PC-3 (cell line): Measurements from ENCODE around the gene ATG9A. TPM values are rescaled to one million over a fixed set of nuclear protein-coding genes. Genes with fewer than 3 reads are reported as not detected.

Source experiments
- ATAC-seq: fragments of 200-7000 bp; cut with Tn5 transposase; 2 replicates; pipeline ENCODE4 v1.9.1; 2020; ENCODE audit warnings: mild to moderate bottlenecking, moderate library complexity
- BruUV-seq: library from RNA; stranded (reverse); fragments of 400-500 nt; replicated peaks from 2 replicates; lab custom pipeline; 2021; lab: Mats Ljungman, UMichigan
- CTCF ChIA-PET: fragments of 300-600 bp; sonication (Branson Sonifier 250); formaldehyde crosslinking; loops from one replicate; lab custom pipeline; 2022; ENCODE audit warnings: antibody characterized with exemption; lab: Charles Lee
- POLR2A ChIA-PET: fragments of 300-600 bp; sonication (Branson Sonifier 250); formaldehyde crosslinking; loops from one replicate; lab custom pipeline; 2022; ENCODE audit warnings: antibody characterized with exemption; ENCODE audit not compliant: unreplicated experiment; lab: Charles Lee
- DNase-seq: peaks from one replicate; pipeline ENCODE4 v3.0.0-alpha.2; 2015
- H2AFZ ChIP-seq: fragments of 300-600 bp; sonication (generic); 2 replicates; pipeline ENCODE4 v1.6.0; 2016; ENCODE audit warnings: antibody characterized with exemption, low read length
- H3F3A ChIP-seq: fragments of 300-600 bp; sonication (generic); one replicate; pipeline ENCODE4 v1.6.0; 2017; ENCODE audit warnings: antibody characterized with exemption, low read length, control low read depth, mild to moderate bottlenecking; ENCODE audit not compliant: unreplicated experiment
- H3K27ac ChIP-seq: fragments of 300-600 bp; sonication (generic); 2 replicates; pipeline ENCODE4 v1.5.1; 2016; ENCODE audit warnings: mild to moderate bottlenecking, low read length
- H3K27me3 ChIP-seq: fragments of 300-600 bp; sonication (generic); 2 replicates; pipeline ENCODE4 v1.6.1; 2016; ENCODE audit warnings: low read length, mixed read lengths
- H3K36me3 ChIP-seq: fragments of 300-600 bp; sonication (generic); 2 replicates; pipeline ENCODE4 v1.6.1; 2016; ENCODE audit warnings: low read depth, mixed run types, low read length, mixed read lengths
- H3K4me1 ChIP-seq: fragments of 300-600 bp; sonication (generic); 2 replicates; pipeline ENCODE4 v1.5.1; 2016; ENCODE audit warnings: low read length; ENCODE audit not compliant: insufficient read depth
- H3K4me2 ChIP-seq: fragments of 300-600 bp; sonication (generic); 2 replicates; pipeline ENCODE4 v1.6.0; 2016; ENCODE audit warnings: low read length
- H3K4me3 ChIP-seq: fragments of 300-600 bp; sonication (generic); 2 replicates; pipeline ENCODE4 v1.5.1; 2016; ENCODE audit warnings: mild to moderate bottlenecking, low read length, mixed read lengths
- H3K79me2 ChIP-seq: fragments of 300-600 bp; sonication (generic); 2 replicates; pipeline ENCODE4 v1.6.1; 2017; ENCODE audit warnings: low read length, mixed read lengths
- H3K9ac ChIP-seq: fragments of 300-600 bp; sonication (generic); 2 replicates; pipeline ENCODE4 v1.6.0; 2016; ENCODE audit warnings: mild to moderate bottlenecking, low read length
- H3K9me2 ChIP-seq: fragments of 300-600 bp; sonication (generic); replicated peaks from 2 replicates; pipeline ENCODE4 v1.6.1; 2016; ENCODE audit warnings: mixed run types, low read length, mixed read lengths
- H3K9me3 ChIP-seq: fragments of 300-600 bp; sonication (generic); 2 replicates; pipeline ENCODE4 v1.6.1; 2016; ENCODE audit warnings: low read length, mixed read lengths
- H4K20me1 ChIP-seq: fragments of 300-600 bp; sonication (generic); 2 replicates; pipeline ENCODE4 v1.6.1; 2016; ENCODE audit warnings: low read length, mixed read lengths
- EZH2 ChIP-seq: fragments of 300-600 bp; sonication (generic); IDR thresholded peaks from one replicate; pipeline ENCODE4 v1.6.1; 2017; ENCODE audit warnings: antibody characterized with exemption, mild to moderate bottlenecking, low read length; ENCODE audit not compliant: unreplicated experiment
- EZH2phosphoT487 ChIP-seq: fragments of 300-600 bp; sonication (generic); IDR thresholded peaks from 2 replicates; pipeline ENCODE4 v1.6.1; 2018; ENCODE audit warnings: mild to moderate bottlenecking, antibody characterized with exemption, low read length, borderline replicate concordance
- intact Hi-C: fragments of 100-400 bp; cut with micrococcal nuclease; formaldehyde crosslinking; loops from 2 replicates; pipeline ENCODE4 v1.9.0; 2023
- total RNA-seq: library from RNA; depleted of rRNA; stranded (reverse); fragments of >200 nt; gene quantifications from 2 replicates; pipeline ENCODE4 v1.2.3, GENCODE V29; 2014
- TF ChIP-seq, protein P1 (sequence below): fragments of 300-600 bp; sonication (generic); conservative IDR thresholded peaks from 2 replicates; pipeline ENCODE4 v1.5.1; 2017; ENCODE audit warnings: antibody characterized with exemption, low read depth, mild to moderate bottlenecking, low read length

ATG9A gene
- total RNA-seq, 1 experiment from 2014 or later = 59.6 TPM

DNA sequence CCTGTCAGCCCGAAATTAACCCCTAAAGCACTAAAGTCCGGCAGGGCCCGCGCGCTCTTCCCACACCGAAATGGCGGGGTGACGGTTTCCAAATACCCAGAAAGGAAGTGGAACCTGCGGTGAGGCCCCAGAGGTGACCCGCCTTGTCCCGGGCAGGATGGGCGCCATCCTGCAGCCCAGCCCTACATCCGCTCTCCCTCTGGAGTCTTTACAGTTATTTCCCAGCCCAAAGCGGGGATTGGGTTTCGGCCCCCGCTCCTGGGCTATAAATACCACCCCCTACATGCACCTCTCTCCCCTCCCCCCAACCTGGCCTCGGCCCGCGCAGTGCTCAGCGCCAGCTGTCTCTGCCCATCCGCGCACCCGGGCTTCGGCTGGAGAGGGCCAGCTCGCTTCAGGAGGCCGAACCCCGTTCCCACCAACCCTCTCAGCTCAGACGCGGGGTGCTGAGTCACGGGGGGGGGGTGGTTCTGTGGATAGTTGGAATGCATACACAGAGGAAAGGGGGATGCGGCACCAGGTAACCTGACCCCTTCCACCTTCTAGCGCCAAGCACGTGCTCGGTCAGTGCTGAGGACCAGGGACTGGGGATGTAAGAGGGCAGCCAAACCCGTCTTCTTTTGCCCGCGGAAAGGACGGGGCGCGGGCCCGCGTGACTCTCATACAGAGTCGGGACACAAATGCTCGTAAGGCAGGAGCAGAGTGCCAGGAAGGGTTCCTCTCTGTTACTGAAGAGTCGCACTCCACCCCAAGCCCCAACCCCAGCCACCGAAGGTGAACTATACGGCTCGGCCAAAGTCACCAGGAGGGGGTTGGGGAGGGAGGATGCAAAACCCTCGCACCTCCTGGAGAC lies 23.7 kb upstream of the ATG9A start, which contains the start of gene TUBA4B:
TSS of gene TUBA4B (plus strand) at position 344 of the 853 bp plus-strand sequence. CDS start at position 509, 165 bp downstream.
- H3K79me2 ChIP-seq = peaks cover 31% of the 10 kb centered on the region
- H4K20me1 ChIP-seq = no peaks in the 10 kb centered on the region
- H3K9ac ChIP-seq = peak within 1 kb of the TSS; percentile 62
- H2AFZ ChIP-seq = peak within 1 kb of the TSS; percentile 79
- intact Hi-C loops = loop anchor here (1.0 kb wide), 1 partner anchor 134 kb away; the partner anchor contains the start of gene DNPEP
- ATAC-seq (peak; percentile 10), DNase-seq (peak; percentile 42)
- TF ChIP-seq EZH2 (no peak), EZH2phosphoT487 (no peak)
- TF ChIP-seq, protein P1, sequence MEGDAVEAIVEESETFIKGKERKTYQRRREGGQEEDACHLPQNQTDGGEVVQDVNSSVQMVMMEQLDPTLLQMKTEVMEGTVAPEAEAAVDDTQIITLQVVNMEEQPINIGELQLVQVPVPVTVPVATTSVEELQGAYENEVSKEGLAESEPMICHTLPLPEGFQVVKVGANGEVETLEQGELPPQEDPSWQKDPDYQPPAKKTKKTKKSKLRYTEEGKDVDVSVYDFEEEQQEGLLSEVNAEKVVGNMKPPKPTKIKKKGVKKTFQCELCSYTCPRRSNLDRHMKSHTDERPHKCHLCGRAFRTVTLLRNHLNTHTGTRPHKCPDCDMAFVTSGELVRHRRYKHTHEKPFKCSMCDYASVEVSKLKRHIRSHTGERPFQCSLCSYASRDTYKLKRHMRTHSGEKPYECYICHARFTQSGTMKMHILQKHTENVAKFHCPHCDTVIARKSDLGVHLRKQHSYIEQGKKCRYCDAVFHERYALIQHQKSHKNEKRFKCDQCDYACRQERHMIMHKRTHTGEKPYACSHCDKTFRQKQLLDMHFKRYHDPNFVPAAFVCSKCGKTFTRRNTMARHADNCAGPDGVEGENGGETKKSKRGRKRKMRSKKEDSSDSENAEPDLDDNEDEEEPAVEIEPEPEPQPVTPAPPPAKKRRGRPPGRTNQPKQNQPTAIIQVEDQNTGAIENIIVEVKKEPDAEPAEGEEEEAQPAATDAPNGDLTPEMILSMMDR = no peak
- H3K27me3 ChIP-seq = no peaks in the 10 kb centered on the region
- H3K4me2 ChIP-seq = peak within 1 kb of the TSS; percentile 90
- no peaks in the 10 kb centered on the region for H3K9me2 ChIP-seq
- H3K27ac ChIP-seq = peak within 1 kb of the TSS; percentile 33
- CTCF ChIA-PET = no interaction called here
- H3K4me1 ChIP-seq = peaks cover 47% of the 10 kb centered on the region
- peaks cover 5% of the 10 kb centered on the region for H3F3A ChIP-seq
- H3K9me3 ChIP-seq = no peaks in the 10 kb centered on the region
- BruUV-seq = TSS peak; percentile 64
- H3K4me3 ChIP-seq = peak within 1 kb of the TSS; percentile 74
- H3K36me3 ChIP-seq = peaks cover 9% of the 10 kb centered on the region
- POLR2A ChIA-PET = interaction anchor here (0.5 to 0.6 kb wide), 4 partner anchors 21 to 647 kb away, joined by 3 to 23 read pairs (median 8); no protein-coding TSS in a partner anchor

DNA sequence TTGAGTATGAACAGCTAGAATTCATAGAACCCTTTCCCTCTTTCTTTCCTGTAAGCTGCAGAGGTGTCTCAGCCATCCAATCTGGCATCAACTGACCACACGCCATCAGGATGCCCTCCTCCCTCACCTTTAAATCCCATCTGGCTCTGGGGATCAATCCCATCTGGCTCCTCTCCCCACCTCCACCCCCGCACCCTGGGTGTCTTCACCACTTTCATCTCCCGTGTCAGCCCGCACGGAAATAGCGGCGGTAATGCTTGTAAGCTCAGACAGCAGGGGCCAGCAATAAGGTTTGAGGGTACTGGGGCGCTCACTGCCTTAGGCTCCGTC lies 23.1 kb upstream of the ATG9A start:
- intact Hi-C loops = no loop called here
- peak overlapping the region; percentile 62 for H3K9ac ChIP-seq

More for the DNA sequence above, 23.1 kb upstream of the ATG9A start:
- Histone ChIP-seq H3K36me3 (peaks cover 14% of the 10 kb centered on the region), H2AFZ (peak overlapping the region; percentile 79), H3K79me2 (peaks cover 36% of the 10 kb centered on the region), H3K9me2 (no peaks in the 10 kb centered on the region), H3K27me3 (no peaks in the 10 kb centered on the region), H3F3A (peaks cover 5% of the 10 kb centered on the region), H3K4me1 (peaks cover 53% of the 10 kb centered on the region), H4K20me1 (no peaks in the 10 kb centered on the region), H3K4me2 (peak overlapping the region; percentile 90), H3K4me3 (peak overlapping the region; percentile 74), H3K9me3 (no peaks in the 10 kb centered on the region), H3K27ac (peak overlapping the region; percentile 33)
- no TSS peak for BruUV-seq
- no peak for TF ChIP-seq EZH2
- TF ChIP-seq, protein P1 = no peak
- TF ChIP-seq EZH2phosphoT487 = no peak
- POLR2A ChIA-PET = interaction anchor here (0.5 to 0.6 kb wide), 5 partner anchors 21 to 646 kb away, joined by 3 to 23 read pairs (median 7); no protein-coding TSS in a partner anchor
- ATAC-seq = no peak
- DNase-seq = no peak
- CTCF ChIA-PET = no interaction called here
